Loucy (cell line): ENCODE results near the gene PRPSAP2.

ENCODE experiments used
- H2AFZ ChIP-seq: fragments of 200-600 bp; sonication (generic); 2 replicates; pipeline ENCODE4 v1.6.0; 2016; ENCODE audit warnings: antibody characterized with exemption, mild to moderate bottlenecking, low read length, moderate library complexity
- H3F3A ChIP-seq: fragments of 200-600 bp; 2 replicates; pipeline ENCODE4 v1.6.0; 2016; ENCODE audit warnings: antibody characterized with exemption, low read depth, mild to moderate bottlenecking
- H3K27me3 ChIP-seq: fragments of 200-600 bp; sonication (generic); 2 replicates; pipeline ENCODE4 v1.6.1; 2014; ENCODE audit warnings: low read length, mild to moderate bottlenecking; ENCODE audit not compliant: insufficient read depth, poor library complexity, severe bottlenecking
- H3K36me3 ChIP-seq: fragments of 200-600 bp; sonication (generic); 2 replicates; pipeline ENCODE4 v1.6.1; 2016; ENCODE audit warnings: low read length; ENCODE audit not compliant: insufficient read depth
- H3K4me1 ChIP-seq: fragments of 200-600 bp; sonication (generic); 2 replicates; pipeline ENCODE4 v1.5.1; 2014; ENCODE audit warnings: low read length, mild to moderate bottlenecking; ENCODE audit not compliant: insufficient read depth, poor library complexity, severe bottlenecking
- H3K4me2 ChIP-seq: fragments of 200-600 bp; sonication (generic); 2 replicates; pipeline ENCODE4 v1.6.0; 2014; ENCODE audit warnings: antibody characterized with exemption, low read length, low read depth, mild to moderate bottlenecking; ENCODE audit not compliant: poor library complexity, severe bottlenecking
- H3K4me3 ChIP-seq: fragments of 200-600 bp; sonication (generic); 2 replicates; pipeline ENCODE4 v1.5.1; 2014; ENCODE audit warnings: low read length, mild to moderate bottlenecking, mixed read lengths; ENCODE audit not compliant: poor library complexity, severe bottlenecking
- H3K79me2 ChIP-seq: fragments of 200-600 bp; sonication (generic); 2 replicates; pipeline ENCODE4 v1.6.1; 2014; ENCODE audit warnings: low read length; ENCODE audit not compliant: insufficient read depth
- H3K9ac ChIP-seq: fragments of 200-600 bp; sonication (generic); 2 replicates; pipeline ENCODE4 v1.6.0; 2014; ENCODE audit warnings: mild to moderate bottlenecking, low read depth, low read length, moderate library complexity; ENCODE audit not compliant: poor library complexity, severe bottlenecking
- H3K9me2 ChIP-seq: fragments of 200-600 bp; sonication (generic); replicated peaks from 2 replicates; pipeline ENCODE4 v1.6.1; 2016; ENCODE audit warnings: low read depth, low read length, mixed read lengths
- H3K9me3 ChIP-seq: fragments of 200-600 bp; sonication (generic); 2 replicates; pipeline ENCODE4 v1.6.1; 2014; ENCODE audit warnings: mild to moderate bottlenecking, antibody characterized with exemption, low read length, low read depth; ENCODE audit not compliant: insufficient read depth
- H4K20me1 ChIP-seq: fragments of 200-600 bp; sonication (generic); 2 replicates; pipeline ENCODE4 v1.6.0; 2014; ENCODE audit warnings: antibody characterized with exemption, low read length, mild to moderate bottlenecking; ENCODE audit not compliant: insufficient read depth, poor library complexity, severe bottlenecking
- CTCF ChIP-seq: fragments of 200-600 bp; sonication (generic); conservative IDR thresholded peaks from 2 replicates; pipeline ENCODE4 v1.5.1; 2014; ENCODE audit warnings: mild to moderate bottlenecking, antibody characterized with exemption, low read length
- EZH2phosphoT487 ChIP-seq: fragments of 200-600 bp; IDR thresholded peaks from 2 replicates; pipeline ENCODE4 v1.6.1; 2018; ENCODE audit warnings: antibody characterized with exemption, mild to moderate bottlenecking, moderate library complexity, borderline replicate concordance

Gene PRPSAP2

GRCh38 chr17:18966831-18967624, 109.1 kb downstream of the PRPSAP2 start:
- TF ChIP-seq EZH2phosphoT487 (no peak), CTCF (no peak)
- Histone ChIP-seq H3K4me2 (peak overlapping the region; percentile 71), H3K4me3 (no peak overlapping the region), H3K79me2 (no peaks in the 10 kb centered on the region), H3K27me3 (no peaks in the 10 kb centered on the region), H3K9ac (peak overlapping the region; percentile 78), H2AFZ (no peak overlapping the region), H4K20me1 (no peaks in the 10 kb centered on the region), H3K9me2 (no peaks in the 10 kb centered on the region), H3F3A (no peaks in the 10 kb centered on the region), H3K9me3 (no peaks in the 10 kb centered on the region), H3K4me1 (peaks cover 63% of the 10 kb centered on the region), H3K36me3 (no peaks in the 10 kb centered on the region)

- H3K4me1 ChIP-seq, result peaks cover 55% of the 10 kb centered on the region
- peak overlapping the region; percentile 78 for H3K9ac ChIP-seq
- H3K4me2 ChIP-seq, result peak overlapping the region; percentile 71
- no peaks in the 10 kb centered on the region for H3K9me3 ChIP-seq
- H3K36me3 ChIP-seq, result no peaks in the 10 kb centered on the region
- no peaks in the 10 kb centered on the region for H3K9me2 ChIP-seq
- H4K20me1 ChIP-seq, result no peaks in the 10 kb centered on the region
- no peaks in the 10 kb centered on the region for H3F3A ChIP-seq
- 0 out of 2 replicates have a peak overlapping the region, but pooled peaks have one; percentile 6 for H2AFZ ChIP-seq
- H3K79me2 ChIP-seq, result no peaks in the 10 kb centered on the region
- no peaks in the 10 kb centered on the region for H3K27me3 ChIP-seq
- peak overlapping the region; percentile 25 for H3K4me3 ChIP-seq
- TF ChIP-seq EZH2phosphoT487, result no peak
- TF ChIP-seq CTCF, result no peak
Observed at GRCh38 chr17:18967916-18968315, 110.0 kb downstream of the PRPSAP2 start.

- Histone ChIP-seq H3F3A (no peaks in the 10 kb centered on the region), H3K79me2 (no peaks in the 10 kb centered on the region), H4K20me1 (no peaks in the 10 kb centered on the region), H3K4me3 (peak overlapping the region; percentile 25), H3K9ac (peak overlapping the region; percentile 78), H3K4me2 (peak overlapping the region; percentile 71), H2AFZ (0 out of 2 replicates have a peak overlapping the region, but pooled peaks have one; percentile 6), H3K9me2 (no peaks in the 10 kb centered on the region), H3K27me3 (no peaks in the 10 kb centered on the region), H3K4me1 (peaks cover 54% of the 10 kb centered on the region), H3K9me3 (no peaks in the 10 kb centered on the region), H3K36me3 (no peaks in the 10 kb centered on the region)
- TF ChIP-seq CTCF (no peak), EZH2phosphoT487 (no peak)
Observed at GRCh38 chr17:18968345-18968744, 110.4 kb downstream of the PRPSAP2 start.
